ENCODE data around the gene LBHD1. TPM values are rescaled to one million over a fixed set of nuclear protein-coding genes. Genes with fewer than 3 reads are reported as not detected.
A peak's percentile ranks its signal among the peaks of the same experiment; 100 is the strongest.
"Not testable (repeated sequence)": the region's sequence is repeated elsewhere in the genome, so short reads cannot be mapped to it uniquely, and the experiment has no call there.

LBHD1 gene
- total RNA-seq, 1 donor: 4.3 TPM

DNA sequence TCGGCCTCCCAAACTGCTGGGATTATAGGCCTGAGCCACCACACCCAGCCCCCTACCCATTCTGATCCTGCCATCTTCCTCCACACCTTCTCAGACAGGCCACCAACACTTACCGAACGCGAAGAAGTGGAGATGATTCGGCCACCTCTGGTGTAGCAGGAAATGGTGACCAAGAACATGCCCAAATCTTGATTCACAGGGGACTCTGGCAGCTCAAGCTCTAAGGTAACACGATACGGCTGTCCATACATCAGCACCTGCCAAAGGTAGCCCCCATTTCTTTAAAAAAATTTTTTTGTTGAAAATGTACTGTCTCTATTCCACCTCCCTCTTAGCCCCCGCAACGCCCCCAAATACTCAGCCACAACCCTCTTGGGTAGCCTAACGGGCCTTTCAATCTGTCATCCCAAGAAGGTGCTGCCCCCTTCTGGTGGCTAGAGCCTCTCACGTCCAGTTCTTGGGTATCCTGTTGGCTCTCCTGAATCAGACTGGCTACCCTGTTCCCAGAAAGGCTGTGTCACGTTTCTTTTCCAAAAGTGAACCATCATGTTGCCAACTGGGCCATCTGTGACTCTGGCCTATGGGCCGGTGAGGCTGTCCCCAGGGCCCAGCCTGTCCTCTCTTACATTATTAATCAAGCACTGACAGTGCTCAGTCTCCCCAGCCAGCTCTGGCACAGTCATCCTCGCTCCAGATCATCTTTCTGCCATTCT lies 22.5 kb upstream of the LBHD1 start:
- TF ChIP-seq, protein P1, sequence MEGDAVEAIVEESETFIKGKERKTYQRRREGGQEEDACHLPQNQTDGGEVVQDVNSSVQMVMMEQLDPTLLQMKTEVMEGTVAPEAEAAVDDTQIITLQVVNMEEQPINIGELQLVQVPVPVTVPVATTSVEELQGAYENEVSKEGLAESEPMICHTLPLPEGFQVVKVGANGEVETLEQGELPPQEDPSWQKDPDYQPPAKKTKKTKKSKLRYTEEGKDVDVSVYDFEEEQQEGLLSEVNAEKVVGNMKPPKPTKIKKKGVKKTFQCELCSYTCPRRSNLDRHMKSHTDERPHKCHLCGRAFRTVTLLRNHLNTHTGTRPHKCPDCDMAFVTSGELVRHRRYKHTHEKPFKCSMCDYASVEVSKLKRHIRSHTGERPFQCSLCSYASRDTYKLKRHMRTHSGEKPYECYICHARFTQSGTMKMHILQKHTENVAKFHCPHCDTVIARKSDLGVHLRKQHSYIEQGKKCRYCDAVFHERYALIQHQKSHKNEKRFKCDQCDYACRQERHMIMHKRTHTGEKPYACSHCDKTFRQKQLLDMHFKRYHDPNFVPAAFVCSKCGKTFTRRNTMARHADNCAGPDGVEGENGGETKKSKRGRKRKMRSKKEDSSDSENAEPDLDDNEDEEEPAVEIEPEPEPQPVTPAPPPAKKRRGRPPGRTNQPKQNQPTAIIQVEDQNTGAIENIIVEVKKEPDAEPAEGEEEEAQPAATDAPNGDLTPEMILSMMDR (IDR thresholded peaks at IDR 0.05; ENCODE audit: insufficient read depth, low read depth, low read length): peak; percentile 93
- H3K4me3 ChIP-seq (ENCODE audit: low read depth, low read length): no peak overlapping the region
- peak; percentile 85 for DNase-seq (ENCODE audit: low read depth)

DNA sequence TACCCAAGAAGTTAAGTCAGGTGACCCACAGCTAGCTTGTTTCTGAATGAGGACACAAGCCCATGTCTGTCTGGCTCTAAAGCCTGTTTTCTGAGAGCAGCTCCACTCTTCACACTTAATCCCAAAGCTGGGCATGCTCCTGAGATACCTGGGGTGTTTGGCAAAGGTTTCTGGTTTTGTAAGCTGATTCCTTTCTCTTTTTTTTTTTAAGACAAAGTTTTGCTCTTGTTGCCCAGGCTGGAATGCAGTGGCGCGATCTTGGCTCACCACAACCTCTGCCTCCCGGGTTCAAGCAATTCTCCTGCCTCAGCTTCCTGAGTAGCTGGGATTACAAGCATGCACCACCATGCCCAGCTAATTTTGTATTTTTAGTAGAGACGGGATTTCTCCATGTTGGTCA lies 21.6 kb upstream of the LBHD1 start:
- H3K4me3 ChIP-seq (ENCODE audit: low read depth, low read length); DNase-seq (ENCODE audit: low read depth): not testable (repeated sequence)

DNA sequence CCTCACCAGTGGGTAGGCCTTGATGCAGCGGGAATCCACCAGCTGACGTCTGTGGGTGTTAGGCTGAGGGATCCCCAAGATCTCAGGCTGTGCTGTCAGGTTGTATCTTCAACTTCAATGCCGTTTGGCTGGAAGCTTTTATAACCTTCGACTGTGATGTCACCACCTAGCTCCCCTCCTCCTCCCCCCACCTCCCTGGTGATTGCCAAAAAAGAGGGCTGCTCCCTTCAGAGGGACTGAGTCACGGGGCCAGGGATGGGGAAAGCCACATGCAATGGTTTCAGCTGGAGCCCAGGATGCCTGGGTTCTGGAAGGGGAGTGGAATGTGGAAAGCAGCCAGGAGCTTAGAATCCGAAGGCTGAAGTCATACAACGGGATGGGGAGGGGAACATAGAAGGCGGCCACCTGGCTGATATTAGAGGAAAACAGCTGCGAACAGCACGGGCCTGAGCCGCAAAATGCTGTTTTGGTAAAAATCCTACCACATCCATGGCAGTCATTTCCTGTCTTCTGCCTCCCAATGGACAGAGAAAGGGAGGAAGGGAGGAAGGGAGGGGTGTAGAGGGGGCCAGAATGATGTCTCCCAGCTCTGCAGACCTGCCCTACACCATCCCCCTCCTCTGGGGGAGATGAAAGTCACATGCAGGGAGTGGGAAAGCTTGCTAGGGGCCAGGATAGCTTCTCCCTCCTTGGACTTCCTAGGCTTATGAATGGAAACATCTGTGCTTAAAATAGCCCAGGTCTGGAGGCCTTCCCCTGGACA lies 17.5 kb upstream of the LBHD1 start, which contains the start of gene LRRN4CL:
LRRN4CL (minus strand) TSS at position 110 of the 763 bp plus-strand sequence. CDS start 1,022 bp downstream, outside the sequence.
- H3K4me3 ChIP-seq (ENCODE audit: low read depth, low read length): peak within 1 kb of the TSS; percentile 36
- peak; percentile 93 for DNase-seq (ENCODE audit: low read depth)
- TF ChIP-seq, protein P1 (IDR thresholded peaks at IDR 0.05; ENCODE audit: insufficient read depth, low read depth, low read length): no peak

DNA sequence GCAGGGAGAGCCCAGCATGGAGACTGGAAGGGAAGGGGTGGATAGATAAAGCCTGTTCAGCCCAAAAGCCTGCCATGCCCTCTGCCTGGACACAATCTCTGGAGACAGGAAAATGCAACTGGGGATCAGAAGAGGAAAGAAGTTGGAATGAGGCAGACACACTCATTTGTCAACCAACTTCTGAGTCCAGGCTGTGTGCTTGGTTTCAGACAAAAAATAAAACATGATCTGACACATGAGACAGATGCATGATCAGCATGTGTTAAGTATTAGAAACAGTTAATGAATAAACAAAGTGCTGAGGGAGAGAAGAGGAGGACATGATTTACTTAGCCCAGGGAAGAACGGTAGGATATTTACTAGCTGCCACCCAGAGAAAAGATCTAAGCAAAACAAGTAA lies 16.4 kb upstream of the LBHD1 start:
- TF ChIP-seq, protein P1 (IDR thresholded peaks at IDR 0.05; ENCODE audit: insufficient read depth, low read depth, low read length): no peak
- peak overlapping the region; percentile 27 for H3K4me3 ChIP-seq (ENCODE audit: low read depth, low read length)

DNA sequence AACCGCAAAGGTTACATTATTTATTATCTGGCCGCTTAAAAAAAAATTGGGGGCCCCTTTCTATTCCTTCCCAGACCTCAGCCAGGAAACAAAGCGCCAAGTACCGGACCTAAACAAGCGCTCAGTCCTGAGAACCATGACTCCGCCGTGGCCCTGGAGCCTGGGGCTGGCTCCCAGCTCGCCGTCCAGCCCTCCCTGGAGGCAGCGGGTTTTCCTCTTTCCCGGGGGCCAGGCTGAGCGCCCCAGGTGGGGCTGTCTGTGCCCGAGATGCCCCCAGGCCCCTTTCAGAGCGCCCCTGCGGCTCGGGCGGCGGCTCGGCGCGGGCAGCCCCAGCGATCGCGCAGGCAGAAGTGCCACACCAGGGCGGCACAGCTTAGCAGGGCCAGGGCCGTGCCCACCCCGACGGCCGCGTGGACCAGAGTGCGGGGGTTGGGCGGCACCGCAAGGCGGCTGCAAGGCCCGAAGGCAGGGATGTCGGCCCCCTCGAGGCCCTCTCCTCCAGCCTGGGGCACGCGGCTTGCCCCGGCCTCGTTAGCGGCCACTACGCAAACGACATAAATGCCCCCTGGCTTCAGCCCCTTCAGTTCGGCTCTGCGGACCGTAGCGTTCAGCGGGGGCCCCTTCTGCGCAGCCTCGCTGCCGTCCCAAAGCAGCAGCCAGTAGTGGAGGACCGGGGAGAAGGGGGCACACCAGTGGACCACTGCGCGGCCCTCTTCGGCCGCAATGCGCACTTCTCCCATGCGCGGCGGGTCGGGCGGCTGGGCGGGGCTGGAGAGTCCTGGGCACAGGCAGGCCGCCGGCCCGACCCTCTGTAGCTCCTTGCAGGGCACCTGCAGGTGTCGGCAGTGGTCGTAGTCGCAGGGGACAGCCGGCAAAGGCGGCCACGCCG lies 15.7 kb upstream of the LBHD1 start:
- no peak for DNase-seq (ENCODE audit: low read depth)
- peak overlapping the region; percentile 27 for H3K4me3 ChIP-seq (ENCODE audit: low read depth, low read length)
- TF ChIP-seq, protein P1 (IDR thresholded peaks at IDR 0.05; ENCODE audit: insufficient read depth, low read depth, low read length): no peak

More for the DNA sequence above, 16.4 kb upstream of the LBHD1 start:
- peak; percentile 18 for DNase-seq (ENCODE audit: low read depth)

DNA sequence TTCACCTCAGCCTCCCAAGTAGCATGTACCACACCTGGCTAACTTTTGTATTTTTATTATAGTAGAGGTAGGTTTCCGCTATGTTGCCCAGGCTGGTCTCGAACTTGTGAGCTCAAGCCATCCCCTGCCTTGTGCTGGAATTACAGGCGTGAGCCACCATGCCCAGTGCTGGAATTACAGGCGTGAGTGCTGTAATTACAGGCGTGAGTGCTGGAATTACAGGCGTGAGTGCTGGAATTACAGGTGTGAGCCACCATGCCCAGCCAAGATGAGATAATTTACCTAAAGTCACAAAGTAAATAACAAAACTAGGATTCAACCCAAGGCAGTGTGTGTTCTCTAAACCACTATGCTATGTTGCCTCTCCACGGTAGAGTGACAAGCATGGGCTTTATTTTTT lies 10.5 kb upstream of the LBHD1 start:
- no peak for DNase-seq (ENCODE audit: low read depth)
- TF ChIP-seq, protein P1 (IDR thresholded peaks at IDR 0.05; ENCODE audit: insufficient read depth, low read depth, low read length): no peak
- H3K4me3 ChIP-seq (ENCODE audit: low read depth, low read length): no peak overlapping the region
